HG02571 (cell line): Measurements from ENCODE around the gene POMGNT1.
"Not testable (repeated sequence)": the region's sequence is repeated elsewhere in the genome, so short reads cannot be mapped to it uniquely, and the experiment has no call there.

Source experiments
- ATAC-seq: cut with Tn5 transposase; IDR thresholded peaks from one replicate; pipeline ENCODE4 v1.9.1; 2021; ENCODE audit warnings: mild to moderate bottlenecking, moderate library complexity; ENCODE audit not compliant: unreplicated experiment

The POMGNT1 gene

DNA sequence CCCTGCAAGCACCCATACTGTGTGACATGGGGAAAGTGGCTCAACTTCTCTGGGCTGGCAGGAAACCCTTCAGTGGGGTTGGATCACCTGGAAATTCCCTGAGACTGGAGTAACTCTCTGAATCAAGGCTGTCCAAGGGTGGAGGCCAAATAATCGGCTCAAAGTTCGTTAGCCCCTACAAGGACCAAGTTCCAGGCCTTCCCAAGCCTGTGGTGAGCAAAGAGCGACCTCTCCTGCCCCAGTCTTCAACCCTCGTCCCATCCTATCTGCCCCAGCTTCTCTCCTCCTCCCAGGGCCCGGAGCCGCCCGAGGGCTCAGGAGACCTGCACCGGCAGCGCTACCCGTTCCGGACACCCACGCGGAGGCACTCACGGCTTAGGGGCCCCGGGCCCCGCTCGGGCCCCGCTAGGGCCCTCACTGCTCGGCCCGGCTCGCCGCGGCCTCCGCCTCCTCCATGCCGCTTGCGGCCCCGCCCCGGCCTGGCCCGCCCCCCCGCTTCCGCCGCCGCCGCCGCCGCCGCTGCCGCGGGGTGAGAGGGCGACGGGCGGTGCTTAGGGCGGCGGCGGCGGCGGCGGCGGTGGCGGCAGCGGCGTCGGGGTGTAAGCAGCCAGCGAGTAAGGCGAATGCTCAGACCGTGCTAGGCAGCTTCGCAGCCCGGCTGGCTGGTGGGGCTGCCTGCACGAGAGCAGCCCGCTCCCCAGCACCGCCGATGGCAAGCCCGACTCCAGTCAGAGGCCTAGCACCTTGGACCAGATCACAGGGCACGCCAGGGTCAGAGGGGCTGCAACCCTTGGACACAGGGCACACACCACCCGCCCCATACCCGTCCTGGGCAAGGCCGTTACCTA, at the start of gene POMGNT1:
TSS of gene POMGNT1 (minus strand) at position 471 of the 848 bp plus-strand sequence. CDS start 613 bp downstream, outside the sequence.
- ATAC-seq = peak; percentile 80

DNA sequence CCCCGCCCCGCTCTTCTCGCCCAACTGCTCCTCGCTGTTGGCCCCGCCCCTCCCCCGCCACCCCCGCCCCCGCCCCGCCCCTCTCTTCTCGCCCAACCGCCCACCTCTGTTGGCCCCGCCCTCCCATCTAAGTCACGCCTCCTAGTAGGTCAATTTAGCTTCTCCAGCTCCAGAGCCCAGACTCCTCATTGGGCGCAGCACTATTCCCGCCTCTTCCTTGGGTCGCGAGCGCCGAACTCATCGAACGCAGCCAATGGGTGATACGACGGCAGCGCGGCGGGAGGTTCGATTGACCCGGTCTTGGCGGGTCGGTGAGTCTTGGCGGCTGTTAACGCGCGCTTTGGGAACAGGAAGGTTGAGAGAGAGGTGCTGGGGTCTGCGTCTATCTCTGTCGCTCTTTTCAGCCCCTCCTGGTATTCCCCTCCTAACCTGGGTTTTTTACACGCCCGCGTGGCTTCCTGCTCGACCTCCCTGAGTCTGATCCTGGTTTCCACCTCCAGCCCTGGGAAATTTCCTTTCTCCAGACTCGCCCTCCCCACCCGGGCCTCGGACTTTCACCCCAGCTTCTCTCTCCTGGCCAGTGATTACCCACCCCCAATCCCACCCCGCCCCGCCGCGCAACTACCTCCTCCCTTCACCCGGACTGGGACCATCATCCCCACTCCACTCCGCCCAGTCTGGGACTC, 49.3 kb upstream of the POMGNT1 start, which contains the start of gene RAD54L:
TSS of gene RAD54L (plus strand) at position 328 of the 686 bp plus-strand sequence. CDS start 643 bp downstream, outside the sequence.
- ATAC-seq = peak; percentile 86

- ATAC-seq = peak; percentile 61
These were observed 48.6 kb upstream of the POMGNT1 start for GRCh38 chr1:46246548-46247435.

- not testable (repeated sequence) for ATAC-seq
These were observed 47.9 kb upstream of the POMGNT1 start for GRCh38 chr1:46246136-46246535.

GRCh38 chr1:46244656-46245371, 46.6 kb upstream of the POMGNT1 start:
- ATAC-seq = no peak

GRCh38 chr1:46243831-46244230, 45.6 kb upstream of the POMGNT1 start:
- not testable (repeated sequence) for ATAC-seq

- ATAC-seq = no peak
These were observed 44.7 kb upstream of the POMGNT1 start for GRCh38 chr1:46242918-46243317.

DNA sequence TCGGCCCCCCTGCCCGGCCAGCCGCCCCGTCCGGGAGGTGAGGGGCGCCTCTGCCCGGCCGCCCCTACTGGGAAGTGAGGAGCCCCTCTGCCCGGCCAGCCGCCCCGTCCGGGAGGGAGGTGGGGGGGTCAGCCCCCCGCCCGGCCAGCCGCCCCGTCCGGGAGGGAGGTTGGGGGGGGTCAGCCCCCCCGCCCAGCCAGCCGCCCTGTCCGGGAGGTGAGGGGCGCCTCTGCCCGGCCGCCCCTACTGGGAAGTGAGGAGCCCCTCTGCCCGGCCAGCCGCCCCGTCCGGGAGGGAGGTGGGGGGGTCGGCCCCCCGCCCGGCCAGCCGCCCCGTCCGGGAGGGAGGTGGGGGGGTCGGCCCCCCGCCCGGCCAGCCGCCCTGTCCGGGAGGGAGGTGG, 43.5 kb upstream of the POMGNT1 start:
- ATAC-seq = not testable (repeated sequence)

DNA sequence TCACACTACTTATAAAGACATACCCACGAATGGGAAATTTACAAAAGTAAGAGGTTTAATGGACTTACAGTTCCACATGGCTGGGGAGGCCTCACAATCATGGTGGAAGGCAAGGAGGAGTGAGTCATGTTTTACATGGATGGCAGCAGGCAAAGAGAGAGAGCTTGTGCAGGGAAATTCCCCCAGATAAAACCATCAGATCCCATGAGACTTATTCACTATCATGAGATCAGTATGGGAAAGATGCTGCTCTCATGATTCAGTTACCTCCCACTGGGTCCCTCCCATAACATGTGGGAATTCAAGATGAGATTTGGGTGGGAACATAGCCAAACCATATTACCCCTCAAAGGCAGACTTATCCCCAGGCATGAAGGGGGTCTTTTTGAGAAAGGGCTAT, 40.6 kb upstream of the POMGNT1 start:
- ATAC-seq = not testable (repeated sequence)

GRCh38 chr1:46236882-46237281, 38.6 kb upstream of the POMGNT1 start:
- no peak for ATAC-seq

- not testable (repeated sequence) for ATAC-seq
These were observed 33.0 kb upstream of the POMGNT1 start for GRCh38 chr1:46231231-46231630.

DNA sequence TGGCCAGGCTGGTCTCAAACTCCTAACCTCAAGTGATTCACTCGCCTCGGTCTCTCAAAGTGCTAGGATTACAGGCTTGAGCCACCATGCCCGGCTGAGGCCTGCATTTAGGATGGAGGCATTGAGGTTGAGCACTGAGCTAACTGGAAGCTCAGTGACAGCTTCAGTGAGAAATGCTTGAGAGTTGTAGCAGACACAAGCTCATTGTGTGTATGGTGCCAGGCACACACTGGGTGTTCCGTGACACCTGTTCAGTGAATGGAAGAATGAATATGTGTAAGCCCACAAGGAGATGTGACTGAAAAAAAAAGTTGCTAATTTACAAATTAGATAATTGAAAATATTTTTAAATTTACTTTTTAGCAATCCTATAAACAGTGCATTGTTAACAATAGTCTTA, 26.7 kb upstream of the POMGNT1 start:
- ATAC-seq = no peak

GRCh38 chr1:46223472-46223943, 25.3 kb upstream of the POMGNT1 start:
- peak; percentile 69 for ATAC-seq

DNA sequence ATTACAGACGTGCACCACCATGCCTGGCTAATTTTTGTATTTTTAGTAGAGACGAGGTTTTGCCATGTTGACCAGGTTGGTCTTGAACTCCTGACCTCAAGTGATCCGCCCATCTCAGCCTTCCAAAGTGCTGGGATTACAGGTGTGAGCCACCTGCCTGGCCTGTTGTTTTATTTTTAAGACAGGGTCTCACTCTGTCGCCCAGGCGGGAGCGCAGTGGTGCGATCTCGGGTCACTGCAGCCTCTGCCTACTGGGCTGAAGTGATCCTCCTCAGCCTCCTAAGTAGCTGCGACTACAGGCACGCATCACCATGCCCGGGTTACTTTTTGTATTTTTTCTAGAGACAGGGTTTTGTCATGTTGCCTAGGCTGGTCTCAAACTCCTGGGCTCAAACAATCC, 24.8 kb upstream of the POMGNT1 start:
- ATAC-seq = not testable (repeated sequence)

DNA sequence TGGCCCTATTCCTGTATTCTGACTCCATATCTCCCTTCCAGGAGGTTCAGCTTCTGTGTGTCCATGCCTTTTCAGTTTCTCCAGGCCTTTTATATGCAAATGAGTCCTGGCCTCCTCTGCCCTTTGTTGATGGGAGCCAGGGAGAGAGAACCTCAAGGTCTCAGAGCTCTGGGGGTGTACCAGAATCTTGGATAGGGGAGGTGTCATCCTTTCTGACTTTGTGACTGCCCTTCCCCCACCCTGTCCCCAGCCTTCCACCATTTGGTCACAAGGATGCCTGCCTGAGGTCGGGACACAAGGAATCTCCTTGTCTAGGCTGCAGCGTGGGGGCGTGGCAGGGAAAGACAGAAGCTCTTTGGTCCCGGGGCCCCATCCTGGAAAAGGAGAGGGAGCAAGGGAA, 23.5 kb upstream of the POMGNT1 start:
- ATAC-seq = no peak

- ATAC-seq = no peak
These were observed 22.6 kb upstream of the POMGNT1 start for GRCh38 chr1:46220808-46221207.

- ATAC-seq = no peak
These were observed 21.6 kb upstream of the POMGNT1 start for GRCh38 chr1:46219551-46220520.

- ATAC-seq = no peak
These were observed 20.2 kb upstream of the POMGNT1 start for GRCh38 chr1:46218443-46218842.

DNA sequence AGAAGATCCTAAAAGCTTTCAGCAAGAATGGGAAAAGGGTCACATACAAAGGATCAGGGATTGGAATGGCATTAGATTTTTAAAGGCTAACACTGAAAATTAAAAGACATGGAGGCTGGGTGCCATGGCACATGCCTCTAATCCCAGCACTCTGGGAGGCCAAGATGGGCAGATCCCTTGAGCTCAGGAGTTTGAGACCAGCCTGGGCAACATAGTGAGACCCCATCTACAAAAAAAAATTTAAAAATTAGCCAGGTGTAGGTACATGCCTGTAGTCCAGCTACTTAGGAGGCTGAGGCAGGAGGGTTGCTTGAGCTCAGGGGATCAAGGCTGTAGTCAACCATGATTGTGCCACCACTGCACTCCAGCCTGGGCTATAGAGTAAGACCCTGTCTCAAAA, 17.3 kb upstream of the POMGNT1 start:
- no peak for ATAC-seq
